Dedifferentiated amniotic fluid mesenchymal stem cell (primary cell): Measurements from ENCODE around the gene QKI.

Experiments used
- DNase-seq: peaks from one replicate; pipeline ENCODE4 v3.0.0-alpha.2; 2016; ENCODE audit errors: extremely low spot score

The QKI gene

GRCh38 chr6:163613668-163614067 is 199.2 kb downstream of the QKI start:
- DNase-seq: no peak

DNA sequence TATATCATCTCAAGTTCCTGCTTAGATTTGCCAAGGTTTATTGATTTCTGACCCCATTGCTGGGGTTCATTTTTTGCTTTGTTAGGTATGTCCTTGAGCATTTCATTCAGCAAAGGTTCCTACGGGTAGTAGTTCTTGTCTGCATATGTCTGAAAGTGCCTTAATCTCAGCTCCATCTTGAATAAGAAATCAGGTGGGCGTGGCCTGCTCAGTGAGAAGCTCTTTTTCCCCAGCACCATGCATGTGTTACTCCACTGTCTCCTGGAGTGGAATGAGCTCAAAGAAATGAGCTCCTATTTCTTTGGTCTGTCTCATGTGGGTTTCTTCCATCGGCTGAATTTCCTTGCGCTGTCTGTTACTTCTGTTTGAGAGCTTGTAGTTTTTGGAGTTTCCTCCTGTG is 201.9 kb downstream of the QKI start:
- no peak for DNase-seq

DNA sequence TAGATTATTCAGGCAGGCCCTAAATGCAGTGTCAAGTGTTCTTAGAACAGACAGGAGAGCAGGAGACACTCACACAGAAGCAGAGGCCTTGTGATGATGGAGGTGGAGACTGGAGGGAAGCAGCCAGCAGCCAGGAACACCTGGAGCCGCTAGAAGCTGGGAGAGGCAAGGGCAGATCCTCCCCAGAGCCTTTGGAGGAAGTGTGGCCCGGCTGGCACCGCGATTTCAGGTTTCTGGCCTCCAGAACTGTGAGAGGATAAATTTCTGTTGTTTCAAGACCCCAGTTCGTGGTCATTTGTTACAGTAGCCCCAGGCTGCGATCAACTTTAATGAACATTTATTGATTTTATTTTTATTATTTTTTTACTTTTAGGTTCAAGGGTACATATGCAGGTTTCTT is 203.0 kb downstream of the QKI start:
- DNase-seq: no peak

- no peak for DNase-seq
Measured at GRCh38 chr6:163620101-163620500, 205.6 kb downstream of the QKI start.

DNA sequence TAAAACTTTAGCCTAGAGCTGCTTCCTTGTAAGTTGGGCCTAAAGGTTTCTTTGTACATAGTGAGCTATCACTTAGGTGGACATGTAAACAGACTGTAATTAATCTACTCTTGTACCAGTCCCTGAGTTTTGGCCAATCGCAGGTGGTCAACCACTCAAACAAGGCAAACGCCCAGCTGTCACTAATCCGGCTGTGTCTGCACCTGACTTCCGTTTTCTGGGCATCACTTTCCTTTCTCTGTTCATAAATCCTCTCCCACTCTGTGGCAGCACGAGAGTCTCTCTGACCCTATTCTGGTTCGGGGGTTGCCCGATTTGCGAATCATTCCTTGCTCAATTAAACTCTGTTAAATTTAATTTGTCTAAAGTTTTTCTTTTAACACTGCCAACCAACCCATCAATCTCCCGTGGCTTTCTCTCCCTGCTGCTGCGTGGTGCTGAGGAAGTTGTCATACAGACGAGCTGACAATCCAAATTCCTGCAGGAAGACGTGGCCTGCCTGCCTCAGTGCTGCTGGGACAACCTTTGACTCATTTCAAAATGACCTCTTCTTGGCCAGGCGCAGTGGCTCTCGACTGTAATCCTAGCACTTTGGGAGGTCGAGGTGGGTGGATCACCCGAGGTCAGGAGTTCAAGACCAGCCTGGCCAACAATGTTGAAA is 206.3 kb downstream of the QKI start:
- DNase-seq: no peak

- DNase-seq: no peak
Measured at GRCh38 chr6:163625265-163625664, 210.7 kb downstream of the QKI start.

DNA sequence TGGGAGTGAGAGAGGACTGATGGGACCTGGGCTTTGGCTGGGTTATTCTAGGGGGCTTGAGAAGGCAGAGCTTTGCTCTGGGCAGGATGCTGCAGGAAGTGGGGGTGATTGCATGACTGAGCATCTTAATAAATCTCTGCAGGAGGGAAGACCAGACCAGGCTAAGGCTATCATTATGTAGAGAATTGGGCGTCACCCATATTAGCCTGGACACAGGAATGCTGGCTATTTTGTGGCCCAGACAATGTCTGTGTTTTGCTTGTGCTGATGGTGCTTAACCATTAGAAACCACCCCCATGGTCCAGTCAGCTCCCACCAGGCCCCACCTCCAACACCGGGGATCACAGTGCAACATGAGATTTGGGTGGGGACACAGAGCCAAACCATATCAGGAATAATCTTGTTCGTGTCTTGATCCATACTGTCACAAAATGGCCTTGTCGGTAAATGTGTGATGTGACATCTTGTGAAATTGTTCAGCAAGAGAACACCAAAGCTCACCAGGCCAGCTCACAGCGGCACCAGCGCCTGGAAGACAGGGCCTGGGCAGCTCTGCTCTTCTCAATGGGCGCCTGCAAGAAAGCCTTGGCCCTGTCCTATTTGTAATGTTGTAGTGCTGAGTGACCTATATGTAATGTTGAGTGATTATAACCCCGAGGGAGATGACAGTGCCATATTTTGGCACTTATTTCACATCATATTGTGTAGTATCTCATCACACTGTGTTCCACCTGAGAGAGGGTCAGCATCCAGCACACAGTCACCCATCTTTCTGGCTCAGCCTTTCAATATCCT is 211.8 kb downstream of the QKI start:
- no peak for DNase-seq

DNA sequence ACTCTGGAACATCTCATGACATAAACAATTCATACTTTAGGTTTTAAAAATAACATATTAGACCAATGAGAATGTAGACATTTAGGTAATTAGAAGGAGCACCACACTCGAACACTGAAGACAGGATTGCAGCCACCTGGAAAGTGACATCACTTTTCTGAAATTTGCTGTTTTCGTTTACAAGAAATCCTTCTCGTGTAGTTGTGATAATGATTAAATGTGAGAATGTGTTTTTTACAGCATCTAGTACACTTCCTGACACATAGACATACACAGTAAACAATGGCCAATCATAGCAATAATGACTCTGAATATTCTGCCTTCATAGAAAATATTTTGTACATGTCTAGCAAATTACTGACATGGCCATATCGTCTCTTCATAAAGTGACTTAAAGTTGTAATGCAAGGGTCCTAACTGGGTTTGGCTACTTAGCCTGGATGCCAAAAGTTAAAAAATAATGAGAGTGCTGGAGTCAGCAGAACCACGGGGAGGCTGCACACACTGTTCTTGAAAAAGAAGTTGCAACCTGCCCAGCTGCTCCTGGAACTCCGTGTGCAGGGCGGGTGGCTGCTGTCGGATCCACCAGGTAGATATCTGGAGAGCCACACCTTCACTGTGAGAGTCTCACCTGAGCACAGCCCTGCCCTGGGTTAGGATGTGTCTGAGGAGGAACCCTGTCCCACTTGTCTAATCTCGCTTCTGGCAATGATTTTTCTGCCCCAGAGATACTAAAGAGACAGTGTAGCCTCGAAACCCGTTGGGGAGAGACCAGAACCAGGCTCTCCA is 212.9 kb downstream of the QKI start:
- DNase-seq: no peak
